Panc1 (cell line): ENCODE data around the gene NOTCH4.
"Not testable (repeated sequence)": the region's sequence is repeated elsewhere in the genome, so short reads cannot be mapped to it uniquely, and the experiment has no call there.

Experiments
- POLR2AphosphoS5 ChIP-seq: IDR thresholded peaks from 2 replicates; pipeline ENCODE4 v1.6.1; 2012; ENCODE audit warnings: mild to moderate bottlenecking, low read depth, low read length, moderate library complexity
- TF ChIP-seq, protein P1 (sequence below): fragments of 450-650 bp; IDR thresholded peaks from 2 replicates; pipeline ENCODE4 v1.5.1; 2017; ENCODE audit warnings: mild to moderate bottlenecking

DNA sequence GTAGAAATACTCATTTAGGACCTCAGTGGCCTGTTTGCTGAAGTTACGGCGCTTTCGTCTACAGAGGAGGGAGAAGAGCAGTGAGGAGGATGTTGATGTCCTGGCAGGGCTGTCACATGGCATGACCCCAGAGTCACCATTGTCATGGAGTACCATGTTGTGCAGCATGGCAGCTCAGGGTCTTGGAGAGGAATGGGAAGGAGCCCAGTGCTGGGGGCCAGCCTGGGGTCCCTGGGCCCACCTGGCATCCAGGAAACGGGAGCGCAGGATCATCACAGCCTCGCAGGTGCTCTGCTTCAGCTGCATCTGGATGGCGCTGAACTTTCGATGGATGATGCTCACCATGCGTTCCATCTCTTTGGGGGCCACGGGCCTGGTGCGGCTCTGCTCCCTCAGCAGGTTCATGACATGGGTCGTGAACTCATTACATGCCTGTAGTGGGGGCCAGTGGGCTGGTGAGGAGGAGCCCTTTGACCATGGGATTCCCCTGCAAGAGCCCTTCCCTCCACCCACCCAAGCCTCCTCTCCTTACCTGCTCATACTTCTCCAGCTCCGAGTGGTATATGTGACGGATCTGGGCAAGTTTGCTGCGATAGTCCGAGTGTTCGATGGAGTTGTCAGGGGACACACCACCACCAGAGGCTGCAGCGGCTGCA is 36.0 kb downstream of the NOTCH4 start:
- TF ChIP-seq, protein P1, sequence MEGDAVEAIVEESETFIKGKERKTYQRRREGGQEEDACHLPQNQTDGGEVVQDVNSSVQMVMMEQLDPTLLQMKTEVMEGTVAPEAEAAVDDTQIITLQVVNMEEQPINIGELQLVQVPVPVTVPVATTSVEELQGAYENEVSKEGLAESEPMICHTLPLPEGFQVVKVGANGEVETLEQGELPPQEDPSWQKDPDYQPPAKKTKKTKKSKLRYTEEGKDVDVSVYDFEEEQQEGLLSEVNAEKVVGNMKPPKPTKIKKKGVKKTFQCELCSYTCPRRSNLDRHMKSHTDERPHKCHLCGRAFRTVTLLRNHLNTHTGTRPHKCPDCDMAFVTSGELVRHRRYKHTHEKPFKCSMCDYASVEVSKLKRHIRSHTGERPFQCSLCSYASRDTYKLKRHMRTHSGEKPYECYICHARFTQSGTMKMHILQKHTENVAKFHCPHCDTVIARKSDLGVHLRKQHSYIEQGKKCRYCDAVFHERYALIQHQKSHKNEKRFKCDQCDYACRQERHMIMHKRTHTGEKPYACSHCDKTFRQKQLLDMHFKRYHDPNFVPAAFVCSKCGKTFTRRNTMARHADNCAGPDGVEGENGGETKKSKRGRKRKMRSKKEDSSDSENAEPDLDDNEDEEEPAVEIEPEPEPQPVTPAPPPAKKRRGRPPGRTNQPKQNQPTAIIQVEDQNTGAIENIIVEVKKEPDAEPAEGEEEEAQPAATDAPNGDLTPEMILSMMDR = not testable (repeated sequence)
- TF ChIP-seq POLR2AphosphoS5 = not testable (repeated sequence)
